Measurements from ENCODE around the gene KCNQ1. TPM values are rescaled to one million over a fixed set of nuclear protein-coding genes. Genes with fewer than 3 reads are reported as not detected.

The KCNQ1 gene
- total RNA-seq, 1 donor from 2014 or later, result 0.16 TPM

DNA sequence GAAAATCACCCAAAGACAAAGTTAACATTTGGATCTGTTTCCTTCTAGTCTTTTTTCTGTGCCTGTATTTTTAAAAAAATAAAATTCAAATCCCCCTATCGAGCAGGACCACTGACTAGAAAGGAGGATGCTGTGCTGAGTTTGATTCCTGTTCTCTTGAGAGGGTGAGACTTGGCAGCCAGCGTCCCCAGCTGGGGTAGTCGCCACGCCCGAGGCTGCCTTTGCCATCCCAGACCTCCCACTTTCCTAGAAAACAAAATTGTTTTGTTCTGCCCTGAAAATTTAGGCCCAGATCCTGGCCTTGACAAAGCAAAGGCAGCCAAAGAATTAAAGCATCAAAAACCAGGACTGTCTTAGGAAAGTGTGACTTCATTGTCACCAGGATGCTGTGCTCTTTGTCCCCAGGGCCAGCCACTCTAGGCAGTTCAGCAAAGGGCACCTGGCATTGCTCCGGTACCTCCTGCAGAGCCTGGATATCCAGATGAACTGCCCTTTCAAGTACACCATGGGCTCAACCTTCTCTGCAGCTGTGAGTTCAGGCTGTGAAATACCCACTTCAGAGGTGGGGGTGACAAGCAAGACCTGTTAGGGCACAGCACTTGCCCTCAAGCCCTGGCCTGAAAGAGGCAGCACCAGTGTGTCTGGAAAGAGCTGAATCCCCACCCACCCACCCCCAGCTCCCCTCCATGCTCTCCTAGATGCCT, 210.4 kb downstream of the KCNQ1 start:
- Mint-ChIP-seq H3K36me3 (ENCODE audit: unreplicated experiment) (peaks cover 39% of the 10 kb centered on the region), H3K4me1 (ENCODE audit: unreplicated experiment) (peaks cover 4% of the 10 kb centered on the region), H3K27me3 (ENCODE audit: unreplicated experiment) (peaks cover 22% of the 10 kb centered on the region), H3K27ac (ENCODE audit: unreplicated experiment) (no peak overlapping the region), H3K9me3 (ENCODE audit: unreplicated experiment) (peaks cover 14% of the 10 kb centered on the region), H3K4me3 (ENCODE audit: unreplicated experiment) (no peak overlapping the region)
- TF ChIP-seq, protein P1, sequence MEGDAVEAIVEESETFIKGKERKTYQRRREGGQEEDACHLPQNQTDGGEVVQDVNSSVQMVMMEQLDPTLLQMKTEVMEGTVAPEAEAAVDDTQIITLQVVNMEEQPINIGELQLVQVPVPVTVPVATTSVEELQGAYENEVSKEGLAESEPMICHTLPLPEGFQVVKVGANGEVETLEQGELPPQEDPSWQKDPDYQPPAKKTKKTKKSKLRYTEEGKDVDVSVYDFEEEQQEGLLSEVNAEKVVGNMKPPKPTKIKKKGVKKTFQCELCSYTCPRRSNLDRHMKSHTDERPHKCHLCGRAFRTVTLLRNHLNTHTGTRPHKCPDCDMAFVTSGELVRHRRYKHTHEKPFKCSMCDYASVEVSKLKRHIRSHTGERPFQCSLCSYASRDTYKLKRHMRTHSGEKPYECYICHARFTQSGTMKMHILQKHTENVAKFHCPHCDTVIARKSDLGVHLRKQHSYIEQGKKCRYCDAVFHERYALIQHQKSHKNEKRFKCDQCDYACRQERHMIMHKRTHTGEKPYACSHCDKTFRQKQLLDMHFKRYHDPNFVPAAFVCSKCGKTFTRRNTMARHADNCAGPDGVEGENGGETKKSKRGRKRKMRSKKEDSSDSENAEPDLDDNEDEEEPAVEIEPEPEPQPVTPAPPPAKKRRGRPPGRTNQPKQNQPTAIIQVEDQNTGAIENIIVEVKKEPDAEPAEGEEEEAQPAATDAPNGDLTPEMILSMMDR (IDR thresholded peaks at IDR 0.05), result no peak
- DNase-seq (ENCODE audit: extremely low spot score, unreplicated experiment), result no peak

DNA sequence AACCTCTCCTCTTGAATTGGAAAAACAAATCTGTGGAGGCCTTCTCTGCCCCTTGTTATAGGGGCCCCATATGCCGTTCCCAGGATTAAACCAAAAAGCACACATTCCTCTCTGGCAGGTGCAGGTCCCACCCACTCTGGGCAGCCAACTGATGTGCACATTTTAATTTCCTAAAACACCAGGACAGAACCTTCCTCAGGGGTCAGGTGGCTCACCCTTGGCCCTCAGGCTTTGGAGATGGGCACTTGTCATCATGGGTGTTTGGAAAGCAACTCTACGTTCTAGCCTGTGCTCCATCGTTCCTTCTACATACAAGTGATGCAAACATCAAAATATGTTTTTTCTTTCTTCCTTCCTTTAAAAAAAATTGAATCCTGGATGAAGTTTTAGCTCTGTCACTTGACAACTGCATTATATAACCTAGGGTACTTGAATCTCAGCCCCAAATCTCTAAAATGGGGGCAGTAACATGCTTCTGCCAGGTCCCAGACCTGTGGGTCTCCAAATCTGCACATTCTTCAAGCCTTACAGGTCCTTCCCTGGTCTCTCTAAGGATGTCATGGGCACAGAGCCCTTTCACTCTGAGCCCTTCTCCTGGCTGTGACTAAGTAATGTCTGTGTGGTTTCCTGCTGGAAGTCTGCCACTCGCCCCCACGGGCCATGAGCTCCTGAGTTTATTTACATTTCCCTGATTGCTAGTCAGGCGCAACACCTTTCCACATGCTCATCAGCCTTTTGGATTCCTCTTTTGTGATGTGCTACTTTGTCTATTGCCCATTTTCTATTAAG, 211.2 kb downstream of the KCNQ1 start:
- Mint-ChIP-seq H3K27ac (ENCODE audit: unreplicated experiment) (no peak overlapping the region), H3K36me3 (ENCODE audit: unreplicated experiment) (peaks cover 43% of the 10 kb centered on the region), H3K9me3 (ENCODE audit: unreplicated experiment) (peaks cover 12% of the 10 kb centered on the region), H3K4me3 (ENCODE audit: unreplicated experiment) (no peak overlapping the region), H3K4me1 (ENCODE audit: unreplicated experiment) (peaks cover 4% of the 10 kb centered on the region), H3K27me3 (ENCODE audit: unreplicated experiment) (peaks cover 17% of the 10 kb centered on the region)
- TF ChIP-seq, protein P1 (IDR thresholded peaks at IDR 0.05), result no peak
- DNase-seq (ENCODE audit: extremely low spot score, unreplicated experiment), result no peak

DNA sequence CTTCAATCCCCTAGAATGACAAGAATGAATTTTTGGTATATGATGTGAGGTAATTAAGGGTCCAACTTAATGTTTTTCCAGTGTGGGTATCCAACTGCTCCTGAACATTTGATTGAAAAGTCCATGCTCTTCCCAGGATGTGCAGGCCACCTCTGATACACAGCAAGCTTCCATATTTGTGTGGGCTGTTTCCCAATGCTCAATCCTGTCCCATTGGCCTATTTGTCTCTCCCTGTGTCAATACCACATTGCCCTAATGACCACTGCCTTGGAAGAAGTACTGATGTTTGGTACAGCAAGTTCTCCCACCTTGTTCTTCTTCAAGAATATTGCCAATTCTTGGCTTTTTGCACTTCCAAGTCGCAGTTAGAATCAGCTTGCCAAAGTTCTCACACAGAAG, 212.1 kb downstream of the KCNQ1 start:
- H3K9me3 Mint-ChIP-seq (ENCODE audit: unreplicated experiment), result peaks cover 13% of the 10 kb centered on the region
- TF ChIP-seq, protein P1 (IDR thresholded peaks at IDR 0.05), result no peak
- peaks cover 4% of the 10 kb centered on the region for H3K4me1 Mint-ChIP-seq (ENCODE audit: unreplicated experiment)
- no peak overlapping the region for H3K27ac Mint-ChIP-seq (ENCODE audit: unreplicated experiment)
- H3K36me3 Mint-ChIP-seq (ENCODE audit: unreplicated experiment), result peaks cover 43% of the 10 kb centered on the region
- H3K4me3 Mint-ChIP-seq (ENCODE audit: unreplicated experiment), result no peak overlapping the region
- H3K27me3 Mint-ChIP-seq (ENCODE audit: unreplicated experiment), result peaks cover 17% of the 10 kb centered on the region
- no peak for DNase-seq (ENCODE audit: extremely low spot score, unreplicated experiment)

DNA sequence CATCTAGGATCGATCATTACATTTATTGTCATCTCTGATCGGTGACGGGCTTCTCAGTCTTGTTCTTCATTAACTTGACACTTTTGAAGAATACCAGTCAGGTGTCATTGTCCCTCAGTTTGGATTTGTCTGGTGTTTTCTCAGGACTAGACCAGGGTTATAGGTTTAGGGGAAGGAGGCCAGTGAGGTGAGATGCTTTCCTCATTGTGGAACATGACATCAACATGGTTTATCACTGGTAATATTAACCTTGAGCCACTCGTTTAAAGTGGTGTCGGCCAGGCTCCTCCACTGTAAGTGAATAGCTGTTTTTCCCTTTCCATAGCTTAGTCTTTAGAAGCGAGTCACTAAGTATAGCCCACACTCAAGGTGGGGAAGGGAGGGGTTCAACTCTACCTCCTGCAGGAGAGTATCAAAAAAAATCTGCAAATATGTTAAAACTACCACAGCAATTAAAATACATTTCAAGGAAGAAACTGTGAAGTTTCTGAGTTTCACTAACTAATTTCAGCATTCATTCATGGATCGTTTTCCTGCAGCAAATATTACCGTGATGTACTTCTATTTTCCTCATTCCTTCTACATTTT, 213.0 kb downstream of the KCNQ1 start:
- peaks cover 38% of the 10 kb centered on the region for H3K36me3 Mint-ChIP-seq (ENCODE audit: unreplicated experiment)
- no peak overlapping the region for H3K4me3 Mint-ChIP-seq (ENCODE audit: unreplicated experiment)
- peaks cover 14% of the 10 kb centered on the region for H3K27me3 Mint-ChIP-seq (ENCODE audit: unreplicated experiment)
- no peak for DNase-seq (ENCODE audit: extremely low spot score, unreplicated experiment)
- no peak overlapping the region for H3K27ac Mint-ChIP-seq (ENCODE audit: unreplicated experiment)
- H3K4me1 Mint-ChIP-seq (ENCODE audit: unreplicated experiment), result peaks cover 4% of the 10 kb centered on the region
- H3K9me3 Mint-ChIP-seq (ENCODE audit: unreplicated experiment), result peaks cover 17% of the 10 kb centered on the region
- TF ChIP-seq, protein P1 (IDR thresholded peaks at IDR 0.05), result no peak

All from osteocyte (in vitro differentiated cells).